ENCODE data around the gene KBTBD6. TPM values are rescaled to one million over a fixed set of nuclear protein-coding genes. Genes with fewer than 3 reads are reported as not detected.

The KBTBD6 gene
- polyA plus RNA-seq, 3 donors: 1.5 to 2.1 (median 1.7) TPM

Other genes starting within 250 kb of the KBTBD6 start
- 10 to 100 TPM; 26.1 to 36.4 (median 26.8) TPM for gene ELF1, start 113.5 kb downstream of the KBTBD6 start, polyA plus RNA-seq
- 10 to 100 TPM in 2 of 3 donors, 1 to 10 TPM in 1; 3.8 to 11.1 (median 10.8) TPM for gene WBP4, start 71.3 kb downstream of the KBTBD6 start, polyA plus RNA-seq
- 1 to 10 TPM; 1.6 to 2.5 (median 2.0) TPM for gene KBTBD7, start 61.8 kb upstream of the KBTBD6 start, polyA plus RNA-seq
- 1 to 10 TPM; 5.2 to 6.0 (median 5.6) TPM for gene MTRF1, start 130.8 kb upstream of the KBTBD6 start, polyA plus RNA-seq
- gene NAA16, start 178.5 kb upstream of the KBTBD6 start, polyA plus RNA-seq: 1 to 10 TPM; 4.2 to 8.4 (median 6.1) TPM

All from adipose tissue (tissue), 3 donors.